Amniotic stem cell (primary cell): ENCODE data around the gene SCYGR4.
"Not testable (repeated sequence)": the region's sequence is repeated elsewhere in the genome, so short reads cannot be mapped to it uniquely, and the experiment has no call there.

Source experiments
- DNase-seq: peaks from one replicate; lab custom pipeline; 2025; lab: John Stamatoyannopoulos, UW

The SCYGR4 gene, protein sequence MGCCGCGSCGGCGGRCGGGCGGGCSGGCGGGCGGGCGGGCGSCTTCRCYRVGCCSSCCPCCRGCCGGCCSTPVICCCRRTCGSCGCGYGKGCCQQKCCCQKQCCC

DNA sequence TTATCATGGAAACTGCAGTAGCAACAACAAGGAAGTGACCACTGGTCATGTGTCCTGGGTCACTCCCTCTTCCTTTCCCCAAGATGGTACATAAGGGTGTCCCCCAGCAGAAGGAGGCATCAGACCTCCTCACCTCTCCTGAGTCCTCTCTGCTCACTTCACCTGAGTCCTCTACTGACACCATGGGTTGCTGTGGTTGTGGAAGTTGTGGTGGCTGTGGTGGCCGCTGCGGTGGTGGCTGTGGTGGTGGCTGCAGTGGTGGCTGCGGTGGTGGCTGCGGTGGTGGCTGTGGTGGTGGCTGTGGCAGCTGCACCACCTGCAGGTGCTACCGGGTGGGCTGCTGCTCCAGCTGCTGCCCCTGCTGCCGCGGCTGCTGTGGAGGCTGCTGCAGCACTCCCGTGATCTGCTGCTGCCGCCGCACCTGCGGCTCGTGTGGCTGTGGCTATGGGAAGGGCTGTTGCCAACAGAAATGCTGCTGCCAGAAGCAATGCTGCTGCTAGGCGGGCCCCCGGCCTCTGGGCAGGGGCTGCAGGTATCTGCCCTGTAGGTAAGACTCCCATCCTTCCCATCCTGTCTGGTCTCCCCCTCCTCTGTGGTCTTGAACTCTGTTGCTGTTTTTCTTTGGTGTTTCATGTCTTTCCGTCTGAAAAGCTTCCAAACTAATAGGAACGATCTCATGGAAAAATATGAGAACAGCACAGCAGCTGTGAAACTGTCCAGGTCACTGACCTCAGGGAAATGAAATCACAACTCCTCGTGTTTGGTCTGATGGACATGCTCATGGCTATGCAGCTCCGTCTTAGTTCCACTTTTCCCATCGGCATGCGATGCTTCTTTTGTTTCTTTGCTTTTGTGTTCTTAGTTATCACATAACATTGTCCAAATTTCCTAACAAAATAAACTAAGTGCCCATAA, at the start of gene SCYGR4:
SCYGR4 (plus strand) TSS at position 183 of the 915 bp plus-strand sequence; CDS start at position 183, 0 bp downstream.
- DNase-seq = no peak

DNA sequence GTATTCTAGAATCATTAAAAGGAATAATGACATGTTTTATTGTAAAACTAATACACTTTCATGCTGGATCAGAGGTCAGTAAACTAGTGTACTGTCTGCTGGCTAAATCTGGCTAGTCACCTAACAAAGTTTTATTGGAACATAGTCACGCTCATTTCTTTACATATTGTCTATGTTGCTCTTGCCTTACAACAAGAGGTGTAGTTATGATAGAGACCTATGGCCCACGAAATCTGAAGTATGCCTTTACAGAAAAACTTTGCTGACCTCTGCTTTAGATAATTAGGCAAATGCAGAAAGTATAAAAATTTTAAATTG, 48.5 kb upstream of the SCYGR4 start:
- no peak for DNase-seq

DNA sequence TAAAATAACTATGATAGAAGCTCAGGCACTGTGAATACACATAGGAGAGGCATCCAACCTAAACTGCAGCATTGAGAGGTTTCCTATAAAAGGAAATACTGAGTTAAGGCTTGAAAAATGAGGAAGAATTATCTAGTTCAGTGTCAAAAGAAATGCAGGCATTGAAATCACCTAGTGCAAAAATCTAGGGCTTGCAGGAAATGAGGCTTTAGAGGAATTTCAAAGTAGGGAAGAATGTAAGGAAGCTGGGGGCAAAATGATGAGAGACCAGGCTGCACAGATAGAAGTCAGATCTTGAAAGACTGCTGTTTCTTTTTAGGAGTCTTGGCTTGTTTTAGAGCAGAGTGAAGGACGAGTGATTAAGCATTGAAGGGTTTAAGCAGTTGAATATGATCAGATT, 46.7 kb upstream of the SCYGR4 start:
- DNase-seq = no peak

DNA sequence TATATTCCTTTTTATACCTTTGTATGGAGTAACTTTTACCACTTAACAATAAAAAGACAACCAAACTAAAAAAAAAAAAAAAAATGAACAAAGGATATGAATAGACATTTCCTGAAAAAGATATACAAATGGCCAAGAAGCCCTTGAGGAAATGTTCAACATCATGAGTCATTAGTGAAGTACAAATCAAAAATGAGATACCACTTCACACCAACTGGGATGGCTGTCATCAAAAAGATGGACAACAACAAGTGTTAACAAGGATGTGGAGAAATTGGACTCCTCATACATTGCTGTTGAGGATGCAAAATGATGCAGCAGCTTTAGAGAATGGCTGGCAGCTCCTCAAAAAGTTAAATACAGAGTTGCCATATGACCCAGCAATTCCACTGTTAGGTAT, 41.2 kb upstream of the SCYGR4 start:
- DNase-seq = no peak

DNA sequence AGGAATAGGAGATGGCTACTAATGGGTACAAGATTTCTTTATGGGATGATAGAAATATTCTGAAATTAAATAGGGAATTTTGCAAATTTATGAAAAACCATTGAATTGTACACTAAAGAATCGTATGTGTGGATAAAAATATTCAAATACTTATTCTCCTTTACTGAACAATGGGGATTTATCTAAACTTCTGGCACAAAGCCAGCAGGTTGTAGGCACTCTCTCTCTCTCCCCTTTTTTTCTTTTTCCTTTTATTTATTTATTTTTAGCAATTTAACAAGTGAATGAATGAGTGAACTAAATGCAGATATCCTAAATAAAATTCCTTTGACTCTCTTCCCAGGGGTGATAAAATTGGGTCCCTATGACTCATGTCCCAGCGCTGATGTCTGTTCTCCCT, 40.5 kb upstream of the SCYGR4 start:
- DNase-seq = no peak

DNA sequence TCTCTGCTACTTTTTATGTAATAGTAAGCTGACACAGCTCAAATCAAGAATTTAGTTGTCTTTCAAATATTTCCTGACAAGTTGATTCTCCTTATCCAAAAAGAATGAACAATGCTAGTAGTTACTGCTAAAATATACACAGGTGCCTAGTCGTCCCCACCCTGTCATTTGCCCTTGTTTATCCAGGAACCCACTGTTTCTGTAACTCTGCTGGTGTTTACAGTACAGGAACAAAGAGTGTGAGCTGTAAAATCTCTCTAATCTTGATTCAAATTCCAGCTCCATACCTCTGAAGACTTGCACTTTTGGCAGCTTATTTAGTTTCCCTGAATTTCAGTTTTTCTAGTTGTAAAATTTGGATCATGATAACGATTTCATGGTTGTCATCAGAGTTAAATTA, 39.7 kb upstream of the SCYGR4 start:
- DNase-seq = no peak

DNA sequence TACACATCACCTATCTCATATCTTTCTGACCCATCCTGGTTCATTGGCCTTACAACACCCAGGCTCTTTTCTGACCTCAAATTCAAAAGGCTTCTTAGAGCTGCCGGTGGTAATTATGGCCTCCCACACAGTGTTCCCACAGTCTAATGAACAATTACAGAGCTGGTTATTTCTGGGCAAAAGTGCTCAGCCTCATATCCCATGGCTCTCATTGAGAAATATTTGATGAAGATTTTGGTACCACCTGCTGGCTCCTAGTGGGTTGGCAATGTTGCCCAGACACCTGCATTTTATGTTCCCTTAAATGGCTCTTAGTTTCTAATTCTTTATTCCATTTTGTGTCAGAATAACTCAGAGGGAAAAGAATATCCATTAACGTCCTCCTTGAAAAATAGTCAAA, 38.7 kb upstream of the SCYGR4 start:
- DNase-seq = no peak

DNA sequence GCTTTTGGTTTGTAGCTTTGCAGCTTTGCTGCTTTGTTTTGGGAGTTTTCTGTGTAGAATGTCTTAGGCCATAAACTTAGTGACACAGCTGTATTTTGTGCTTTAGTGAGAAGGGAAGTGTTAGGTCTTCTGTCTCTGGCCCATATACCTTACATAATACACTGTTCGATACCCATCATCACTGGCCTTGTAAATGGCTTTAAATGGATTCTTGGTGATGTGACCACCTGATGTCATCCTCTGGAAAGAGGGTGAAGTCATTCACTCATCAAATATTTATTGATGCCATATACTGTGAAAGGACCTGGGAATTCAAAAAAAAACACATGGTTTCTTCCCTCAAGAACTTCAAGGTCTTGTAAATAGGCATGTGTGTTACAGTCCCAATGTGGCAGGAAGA, 37.5 kb upstream of the SCYGR4 start:
- no peak for DNase-seq

DNA sequence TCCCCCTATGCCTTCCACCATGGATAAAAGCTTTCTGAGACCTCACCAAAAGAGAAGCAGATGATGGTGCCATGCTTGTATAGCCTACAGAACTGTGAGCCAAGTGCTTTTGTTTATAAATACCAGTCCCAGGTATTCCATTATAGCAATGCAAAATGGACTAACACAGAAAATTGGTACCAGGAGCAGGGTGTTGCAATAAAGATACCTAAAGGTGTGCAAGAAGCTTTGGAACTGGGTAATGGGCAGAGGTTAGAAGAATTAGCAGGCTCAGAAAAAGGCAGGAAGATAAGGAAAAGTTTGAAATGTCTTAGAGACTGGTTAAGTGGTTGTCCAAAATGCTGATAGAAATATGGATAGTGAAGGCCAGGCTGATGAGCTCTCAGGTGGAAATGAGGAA, 34.9 kb upstream of the SCYGR4 start:
- DNase-seq = no peak

DNA sequence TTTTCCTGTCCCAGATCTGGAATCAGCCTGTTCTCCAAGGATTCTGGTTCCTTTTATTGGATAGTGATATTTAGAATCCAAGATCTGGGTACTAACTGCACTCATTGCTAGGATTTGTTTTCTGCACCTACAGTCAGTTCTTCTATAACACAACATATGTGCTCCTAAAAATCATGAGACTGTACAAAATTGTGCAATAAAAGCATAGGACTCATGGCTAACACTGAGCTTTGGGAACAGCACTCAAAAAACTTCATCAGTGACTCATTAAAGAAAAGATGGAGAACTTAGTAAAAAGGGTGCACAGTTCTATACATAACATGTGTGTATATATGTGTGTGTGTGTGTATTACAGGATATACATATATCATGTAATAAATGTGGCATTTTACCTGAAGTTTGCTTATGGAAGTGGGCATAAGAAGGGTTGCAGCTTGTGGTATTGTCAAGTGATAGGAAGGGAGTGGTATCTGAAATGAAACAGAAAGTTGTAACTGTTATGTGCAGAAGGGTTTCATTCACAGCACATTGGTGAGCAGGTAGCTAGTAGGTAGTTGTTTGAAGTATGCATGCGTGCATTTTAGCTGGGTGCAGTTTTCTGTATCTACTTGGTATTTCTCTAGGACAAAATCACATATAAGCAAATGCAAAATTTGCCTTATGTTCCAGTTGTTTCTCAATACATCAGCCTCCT, 24.5 kb upstream of the SCYGR4 start:
- no peak for DNase-seq

DNA sequence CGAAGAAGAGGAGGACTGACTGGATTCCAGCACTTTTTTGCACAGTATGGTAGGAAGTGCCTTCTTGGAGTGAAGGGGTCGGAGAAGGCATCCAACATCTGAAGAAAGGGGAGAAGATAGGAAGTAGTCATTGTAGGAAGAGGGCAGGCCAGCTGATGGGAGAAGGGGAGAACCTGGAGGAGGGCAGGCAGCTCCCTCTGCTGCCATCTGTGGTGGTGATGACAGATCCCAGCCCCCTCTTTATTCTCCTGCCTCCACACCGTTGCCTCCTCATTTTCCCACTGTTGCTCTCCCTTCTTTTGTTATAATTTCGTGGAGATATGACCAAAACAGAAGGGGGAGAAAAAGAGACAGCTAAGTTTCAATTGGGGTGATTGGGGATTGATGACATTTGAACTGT, 21.5 kb upstream of the SCYGR4 start:
- DNase-seq = no peak

DNA sequence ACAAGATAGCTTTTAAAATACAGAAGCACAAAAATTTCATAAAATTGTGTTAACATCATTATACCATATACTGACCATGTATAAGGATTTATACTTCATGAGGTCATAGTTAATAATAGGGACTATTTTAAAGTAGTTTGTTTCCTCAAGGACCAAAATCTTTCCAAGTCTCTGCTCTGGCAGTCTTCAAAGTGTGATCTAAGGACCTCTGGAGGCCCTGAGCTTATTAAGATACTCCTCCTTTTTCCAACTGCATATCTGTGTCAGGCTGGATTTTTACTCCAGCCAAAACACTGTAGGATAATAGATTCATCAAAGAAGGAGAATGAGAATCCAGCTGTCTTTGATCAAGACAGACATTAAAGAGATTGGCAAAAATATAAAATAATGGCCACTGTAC, 20.3 kb upstream of the SCYGR4 start:
- no peak for DNase-seq

DNA sequence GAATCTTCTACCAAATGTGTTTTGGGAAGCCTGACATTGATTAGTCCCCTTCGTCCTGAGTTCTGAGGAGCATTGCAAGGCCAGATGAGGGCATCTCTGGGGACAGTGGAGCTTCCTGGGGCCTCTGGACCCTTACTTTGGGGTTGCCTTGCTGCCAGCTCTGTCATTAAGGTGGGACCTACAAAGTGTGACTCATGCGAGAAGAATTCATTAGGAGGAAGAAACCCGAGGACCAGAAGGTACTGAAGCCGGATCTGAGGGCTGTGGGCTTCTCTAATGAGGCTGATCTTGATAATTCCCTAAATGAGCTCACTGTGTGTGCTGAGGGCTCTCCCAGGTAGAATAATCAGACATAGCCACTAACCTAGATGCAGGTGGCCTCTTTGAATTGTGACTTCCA, 19.3 kb upstream of the SCYGR4 start:
- DNase-seq = no peak

DNA sequence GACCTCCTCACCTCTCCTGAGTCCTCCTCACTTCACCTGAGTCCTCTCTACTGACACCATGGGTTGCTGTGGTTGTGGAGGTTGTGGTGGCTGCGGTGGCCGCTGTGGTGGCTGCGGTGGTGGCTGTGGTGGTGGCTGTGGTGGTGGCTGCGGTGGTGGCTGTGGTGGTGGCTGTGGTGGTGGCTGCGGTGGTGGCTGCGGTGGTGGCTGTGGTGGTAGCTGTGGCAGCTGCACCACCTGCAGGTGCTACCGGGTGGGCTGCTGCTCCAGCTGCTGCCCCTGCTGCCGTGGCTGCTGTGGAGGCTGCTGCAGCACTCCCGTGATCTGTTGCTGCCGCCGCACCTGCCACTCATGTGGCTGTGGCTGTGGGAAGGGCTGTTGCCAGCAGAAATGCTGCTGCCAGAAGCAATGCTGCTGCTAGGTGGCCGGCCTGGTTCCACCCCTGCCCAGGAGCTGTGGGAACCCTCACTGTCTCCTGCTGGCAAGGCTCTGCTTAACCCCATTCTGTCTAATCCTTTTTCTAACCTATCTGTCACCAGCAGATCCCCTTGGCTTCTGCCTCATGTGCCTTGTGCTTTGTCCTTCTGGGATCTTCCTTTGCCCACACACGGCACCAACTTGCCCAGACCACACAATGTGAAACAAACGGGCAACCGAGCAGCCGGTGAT, 18.3 kb upstream of the SCYGR4 start, which contains the start of gene SCYGR2:
SCYGR2 (plus strand) TSS at position 59 of the 669 bp plus-strand sequence; CDS start at position 59, 0 bp downstream.
- DNase-seq = not testable (repeated sequence)

DNA sequence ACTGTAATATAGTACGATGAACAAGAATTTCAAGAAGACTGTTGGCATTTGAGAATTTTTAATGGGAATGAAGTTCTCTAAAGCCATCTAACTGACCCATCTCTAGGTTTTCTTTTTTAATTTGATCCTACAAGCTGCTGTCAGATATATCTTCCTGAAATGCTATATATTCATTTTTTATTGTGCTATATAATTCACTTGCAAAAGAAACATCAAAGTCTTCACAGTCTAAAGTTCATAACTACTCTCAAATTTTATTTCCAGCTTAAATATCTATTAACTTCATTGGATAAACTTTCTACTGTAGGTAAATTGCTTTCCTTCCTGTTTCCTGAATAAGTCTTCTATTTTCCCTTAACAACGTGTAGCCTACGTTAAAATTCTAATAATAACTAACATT, 14.9 kb upstream of the SCYGR4 start:
- DNase-seq = no peak

DNA sequence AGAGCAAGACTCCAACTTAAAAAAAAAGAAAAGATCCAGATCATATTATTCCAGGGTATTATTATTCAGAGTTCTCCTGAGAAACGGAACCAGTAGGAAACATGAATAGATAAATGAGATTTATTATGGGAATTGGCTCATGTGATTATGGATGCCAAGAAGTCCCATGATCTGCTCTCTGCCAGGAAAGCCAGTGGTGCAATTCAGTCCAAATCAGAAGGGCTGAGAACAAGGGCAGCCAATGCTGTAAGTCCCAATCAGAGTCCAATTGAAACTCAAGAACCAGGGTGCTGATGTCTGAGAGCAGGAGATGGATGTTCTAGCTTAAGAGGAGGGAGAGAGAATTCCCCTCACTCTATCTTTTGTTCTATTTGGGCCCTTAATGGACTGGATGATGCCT, 10.8 kb upstream of the SCYGR4 start:
- no peak for DNase-seq

DNA sequence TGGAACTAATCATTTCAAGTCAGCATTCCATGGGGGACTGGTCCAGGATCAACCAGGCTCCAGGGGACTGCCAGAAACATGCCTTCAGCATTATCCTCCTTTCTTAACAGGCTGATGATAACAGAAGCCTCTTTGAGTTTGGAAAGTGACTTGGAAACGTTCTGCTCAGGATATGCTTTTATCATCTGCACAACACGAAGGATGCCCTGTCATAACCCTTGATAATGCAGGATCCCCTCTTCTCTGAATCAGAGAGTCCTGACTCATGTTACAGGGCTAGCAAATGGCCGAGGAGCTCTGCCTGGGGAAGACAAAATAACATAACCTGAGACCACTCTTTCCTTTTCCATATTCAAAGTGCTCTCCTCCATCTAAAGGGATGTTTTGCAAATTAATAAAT, 9.4 kb upstream of the SCYGR4 start:
- DNase-seq = no peak

DNA sequence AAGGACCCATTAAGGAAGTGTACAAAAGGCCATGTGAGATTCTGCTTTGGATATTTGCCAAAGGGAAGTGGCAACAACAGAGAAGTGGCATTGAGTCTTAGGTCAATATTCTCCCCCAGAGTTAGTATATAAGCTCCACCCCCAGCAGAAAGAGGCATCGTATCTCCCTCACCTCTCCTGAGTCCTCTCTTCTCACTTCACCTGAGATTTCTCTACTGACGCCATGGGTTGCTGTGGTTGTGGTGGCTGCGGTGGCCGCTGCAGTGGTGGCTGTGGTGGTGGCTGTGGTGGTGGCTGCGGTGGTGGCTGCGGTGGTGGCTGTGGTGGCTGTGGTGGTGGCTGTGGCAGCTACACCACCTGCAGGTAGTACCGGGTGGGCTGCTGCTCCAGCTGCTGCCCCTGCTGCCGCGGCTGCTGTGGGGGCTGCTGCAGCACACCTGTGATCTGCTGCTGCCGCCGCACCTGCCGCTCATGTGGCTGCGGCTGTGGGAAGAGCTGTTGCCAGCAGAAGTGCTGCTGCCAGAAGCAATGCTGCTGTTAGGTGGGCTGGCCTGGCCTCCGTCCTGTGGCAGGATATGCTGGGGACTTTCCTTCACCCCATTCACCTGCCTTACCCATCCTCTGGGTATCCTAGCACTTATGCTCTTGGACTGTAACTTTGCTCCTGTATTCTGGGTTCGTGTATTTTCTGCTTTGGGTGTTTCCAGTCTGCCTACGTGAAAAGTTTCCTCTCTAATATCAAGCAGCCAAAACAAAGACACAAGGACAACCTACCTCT, 8.5 kb upstream of the SCYGR4 start:
- no peak for DNase-seq

DNA sequence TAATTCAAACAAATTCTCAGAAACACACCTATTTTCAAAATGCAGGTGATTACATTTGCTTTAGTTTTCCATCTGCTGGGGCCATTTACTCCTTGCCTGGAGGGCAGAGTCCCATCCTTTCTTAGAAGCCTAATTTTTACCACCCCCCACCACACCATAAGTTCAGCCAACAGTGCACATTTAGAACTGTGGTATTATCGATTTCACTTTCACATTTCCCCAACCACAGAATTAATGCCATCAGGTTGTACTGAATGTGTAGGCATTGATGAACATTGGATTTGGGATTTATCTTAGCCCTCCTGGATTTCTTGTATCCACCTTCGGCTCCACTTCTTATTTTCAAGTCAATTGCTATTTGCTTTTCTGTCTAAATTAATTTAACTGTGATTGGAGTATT, 7.2 kb upstream of the SCYGR4 start:
- no peak for DNase-seq

DNA sequence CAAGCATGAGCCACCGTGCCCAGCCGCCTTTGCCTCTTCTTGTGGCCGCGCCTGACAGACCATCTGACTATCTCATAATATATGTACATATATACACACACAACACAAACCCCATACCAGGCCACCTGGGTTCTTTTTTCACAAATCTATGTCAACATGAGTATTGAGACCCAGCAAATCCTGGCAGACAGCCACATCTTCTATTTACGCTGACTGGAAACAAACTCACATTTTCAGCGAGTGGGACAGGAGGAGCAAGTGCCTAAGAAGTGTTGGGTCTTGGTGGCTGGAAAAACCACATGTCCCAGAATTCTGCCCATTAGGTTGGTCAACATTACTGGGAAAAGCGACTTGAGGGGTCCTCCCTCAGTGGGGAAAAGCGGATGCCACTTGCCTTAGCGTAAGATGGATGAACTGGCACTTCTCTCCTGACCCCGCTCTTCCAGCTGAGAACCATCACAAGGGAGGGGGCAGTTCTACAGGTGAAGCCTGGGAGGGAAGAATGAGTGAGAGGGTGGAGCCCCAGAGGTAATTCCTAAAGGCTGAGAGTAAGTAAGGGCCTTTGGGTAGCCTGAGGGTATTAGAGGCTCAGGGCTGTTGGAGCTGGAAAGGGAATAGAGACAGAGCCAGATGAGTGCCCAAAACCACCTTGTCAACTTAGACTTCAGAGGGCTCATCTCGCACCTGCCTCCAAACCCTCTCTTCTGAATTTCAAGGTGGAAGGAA, 4.6 kb upstream of the SCYGR4 start:
- DNase-seq = no peak

DNA sequence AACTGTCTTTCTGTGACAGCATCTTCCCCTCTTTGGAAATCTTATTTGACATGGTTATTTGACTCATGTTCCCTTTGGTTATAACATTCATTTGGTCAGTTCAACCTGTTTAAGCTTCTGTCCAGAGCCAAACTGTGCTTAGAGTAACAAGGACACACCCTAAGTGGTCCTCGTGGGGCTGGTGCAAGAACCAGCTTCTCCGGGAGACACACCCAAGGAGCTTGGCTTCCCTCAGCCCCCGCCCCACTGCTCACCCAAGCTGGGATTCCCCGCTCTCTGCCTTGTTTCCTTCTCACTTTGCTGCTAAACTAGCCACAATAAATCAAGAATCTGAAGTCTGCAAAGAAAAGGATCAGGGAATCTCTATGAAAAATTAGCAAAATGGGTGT, 4.0 kb upstream of the SCYGR4 start:
- DNase-seq = no peak
